HL-60 (cell line): Measurements from ENCODE around the gene PIGT.

Source experiments
- DNase-seq, 2 experiments: peaks; one replicate each; pipeline ENCODE4 v3.0.0-alpha.2; 2010 to 2020; ENCODE audit warnings: low read depth in 1 of 2, low spot score in 1 of 2
- H3K27ac ChIP-seq: fragments of 250-450 bp; sonication (Bioruptor Pico); replicated peaks from 2 replicates; pipeline ENCODE4 v1.5.1; 2020; ENCODE audit warnings: mild to moderate bottlenecking, moderate library complexity
- H3K27me3 ChIP-seq: fragments of 250-450 bp; sonication (Bioruptor Pico); 2 replicates; pipeline ENCODE4 v1.5.1; 2021; ENCODE audit warnings: mild to moderate bottlenecking, moderate library complexity; ENCODE audit not compliant: insufficient read depth, poor library complexity, severe bottlenecking
- H3K4me3 ChIP-seq: replicated peaks from 2 replicates; pipeline ENCODE4 v1.5.1; 2011; ENCODE audit warnings: mild to moderate bottlenecking, control low read depth, low read length; ENCODE audit not compliant: insufficient read depth
- CTCF ChIP-seq: IDR thresholded peaks from one replicate; pipeline ENCODE4 v1.5.1; 2011; ENCODE audit warnings: low read length, control low read depth, inconsistent platforms; ENCODE audit not compliant: insufficient read depth
- GABPA ChIP-seq: IDR thresholded peaks from 2 replicates; pipeline ENCODE4 v1.6.1; 2012; ENCODE audit warnings: low read depth
- POLR2AphosphoS5 ChIP-seq: IDR thresholded peaks from 2 replicates; pipeline ENCODE4 v1.6.1; 2012; ENCODE audit warnings: low read depth
- SPI1 ChIP-seq: IDR thresholded peaks from 2 replicates; pipeline ENCODE4 v1.6.1; 2012; ENCODE audit warnings: low read depth, mild to moderate bottlenecking, borderline replicate concordance
- TF ChIP-seq, protein P1 (sequence below): IDR thresholded peaks from 2 replicates; pipeline ENCODE4 v1.6.1; 2012; ENCODE audit warnings: low read depth; ENCODE audit not compliant: insufficient replicate concordance

PIGT gene

GRCh38 chr20:45423700-45424099, 7.8 kb downstream of the PIGT start:
- no peak for DNase-seq
- Histone ChIP-seq H3K27me3 (no peaks in the 10 kb centered on the region), H3K4me3 (no peak overlapping the region), H3K27ac (no peak overlapping the region)
- TF ChIP-seq SPI1: no peak

DNA sequence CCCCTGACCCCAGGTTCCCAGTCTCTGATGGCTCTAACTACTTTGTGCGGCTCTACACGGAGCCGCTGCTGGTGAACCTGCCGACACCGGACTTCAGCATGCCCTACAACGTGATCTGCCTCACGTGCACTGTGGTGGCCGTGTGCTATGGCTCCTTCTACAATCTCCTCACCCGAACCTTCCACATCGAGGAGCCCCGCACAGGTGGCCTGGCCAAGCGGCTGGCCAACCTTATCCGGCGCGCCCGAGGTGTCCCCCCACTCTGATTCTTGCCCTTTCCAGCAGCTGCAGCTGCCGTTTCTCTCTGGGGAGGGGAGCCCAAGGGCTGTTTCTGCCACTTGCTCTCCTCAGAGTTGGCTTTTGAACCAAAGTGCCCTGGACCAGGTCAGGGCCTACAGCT, 9.6 kb downstream of the PIGT start:
- TF ChIP-seq GABPA (no peak), SPI1 (no peak), CTCF (no peak), POLR2AphosphoS5 (no peak)
- TF ChIP-seq, protein P1, sequence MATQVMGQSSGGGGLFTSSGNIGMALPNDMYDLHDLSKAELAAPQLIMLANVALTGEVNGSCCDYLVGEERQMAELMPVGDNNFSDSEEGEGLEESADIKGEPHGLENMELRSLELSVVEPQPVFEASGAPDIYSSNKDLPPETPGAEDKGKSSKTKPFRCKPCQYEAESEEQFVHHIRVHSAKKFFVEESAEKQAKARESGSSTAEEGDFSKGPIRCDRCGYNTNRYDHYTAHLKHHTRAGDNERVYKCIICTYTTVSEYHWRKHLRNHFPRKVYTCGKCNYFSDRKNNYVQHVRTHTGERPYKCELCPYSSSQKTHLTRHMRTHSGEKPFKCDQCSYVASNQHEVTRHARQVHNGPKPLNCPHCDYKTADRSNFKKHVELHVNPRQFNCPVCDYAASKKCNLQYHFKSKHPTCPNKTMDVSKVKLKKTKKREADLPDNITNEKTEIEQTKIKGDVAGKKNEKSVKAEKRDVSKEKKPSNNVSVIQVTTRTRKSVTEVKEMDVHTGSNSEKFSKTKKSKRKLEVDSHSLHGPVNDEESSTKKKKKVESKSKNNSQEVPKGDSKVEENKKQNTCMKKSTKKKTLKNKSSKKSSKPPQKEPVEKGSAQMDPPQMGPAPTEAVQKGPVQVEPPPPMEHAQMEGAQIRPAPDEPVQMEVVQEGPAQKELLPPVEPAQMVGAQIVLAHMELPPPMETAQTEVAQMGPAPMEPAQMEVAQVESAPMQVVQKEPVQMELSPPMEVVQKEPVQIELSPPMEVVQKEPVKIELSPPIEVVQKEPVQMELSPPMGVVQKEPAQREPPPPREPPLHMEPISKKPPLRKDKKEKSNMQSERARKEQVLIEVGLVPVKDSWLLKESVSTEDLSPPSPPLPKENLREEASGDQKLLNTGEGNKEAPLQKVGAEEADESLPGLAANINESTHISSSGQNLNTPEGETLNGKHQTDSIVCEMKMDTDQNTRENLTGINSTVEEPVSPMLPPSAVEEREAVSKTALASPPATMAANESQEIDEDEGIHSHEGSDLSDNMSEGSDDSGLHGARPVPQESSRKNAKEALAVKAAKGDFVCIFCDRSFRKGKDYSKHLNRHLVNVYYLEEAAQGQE: no peak
- DNase-seq: no peak

DNA sequence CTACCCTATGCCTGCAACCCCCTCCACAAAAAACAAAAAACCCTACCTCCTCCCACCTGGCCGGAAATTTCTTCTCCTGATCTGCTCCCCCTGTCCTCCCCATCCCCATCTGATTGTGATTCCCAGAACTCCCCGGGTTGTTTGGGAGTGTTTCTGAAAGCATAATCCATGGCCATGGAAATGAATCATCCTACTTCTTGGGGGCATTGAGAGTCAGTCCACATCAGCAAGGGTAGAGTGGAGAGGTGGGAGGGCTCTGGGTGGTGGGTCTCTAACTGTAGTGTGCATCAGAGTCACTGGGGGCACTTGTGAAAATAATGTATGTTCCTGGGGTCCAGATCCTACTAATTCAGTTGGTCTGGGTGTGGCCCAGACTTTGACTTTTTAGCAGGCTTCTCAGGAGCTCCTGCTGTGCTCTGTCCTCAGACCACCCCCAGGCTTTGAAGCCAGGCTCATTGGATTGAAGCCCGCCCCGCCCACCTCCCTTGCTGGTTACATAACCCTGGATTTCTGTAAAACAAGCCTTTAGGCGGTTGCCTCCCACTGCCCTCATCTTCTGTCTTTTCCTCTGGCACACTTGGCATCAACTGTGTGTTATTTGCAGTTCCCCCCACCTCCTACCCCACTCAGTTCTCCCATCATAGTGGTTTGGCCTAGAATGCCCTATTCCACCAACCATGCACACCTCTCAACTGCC, 10.5 kb downstream of the PIGT start:
- Histone ChIP-seq H3K27ac (no peak overlapping the region), H3K27me3 (no peaks in the 10 kb centered on the region), H3K4me3 (no peak overlapping the region)
- TF ChIP-seq POLR2AphosphoS5 (no peak), GABPA (no peak), CTCF (no peak), SPI1 (no peak)
- TF ChIP-seq, protein P1: no peak
- no peak for DNase-seq

More for the DNA sequence above, 9.6 kb downstream of the PIGT start:
- H3K4me3 ChIP-seq: no peak overlapping the region
- no peaks in the 10 kb centered on the region for H3K27me3 ChIP-seq
- H3K27ac ChIP-seq: no peak overlapping the region

DNA sequence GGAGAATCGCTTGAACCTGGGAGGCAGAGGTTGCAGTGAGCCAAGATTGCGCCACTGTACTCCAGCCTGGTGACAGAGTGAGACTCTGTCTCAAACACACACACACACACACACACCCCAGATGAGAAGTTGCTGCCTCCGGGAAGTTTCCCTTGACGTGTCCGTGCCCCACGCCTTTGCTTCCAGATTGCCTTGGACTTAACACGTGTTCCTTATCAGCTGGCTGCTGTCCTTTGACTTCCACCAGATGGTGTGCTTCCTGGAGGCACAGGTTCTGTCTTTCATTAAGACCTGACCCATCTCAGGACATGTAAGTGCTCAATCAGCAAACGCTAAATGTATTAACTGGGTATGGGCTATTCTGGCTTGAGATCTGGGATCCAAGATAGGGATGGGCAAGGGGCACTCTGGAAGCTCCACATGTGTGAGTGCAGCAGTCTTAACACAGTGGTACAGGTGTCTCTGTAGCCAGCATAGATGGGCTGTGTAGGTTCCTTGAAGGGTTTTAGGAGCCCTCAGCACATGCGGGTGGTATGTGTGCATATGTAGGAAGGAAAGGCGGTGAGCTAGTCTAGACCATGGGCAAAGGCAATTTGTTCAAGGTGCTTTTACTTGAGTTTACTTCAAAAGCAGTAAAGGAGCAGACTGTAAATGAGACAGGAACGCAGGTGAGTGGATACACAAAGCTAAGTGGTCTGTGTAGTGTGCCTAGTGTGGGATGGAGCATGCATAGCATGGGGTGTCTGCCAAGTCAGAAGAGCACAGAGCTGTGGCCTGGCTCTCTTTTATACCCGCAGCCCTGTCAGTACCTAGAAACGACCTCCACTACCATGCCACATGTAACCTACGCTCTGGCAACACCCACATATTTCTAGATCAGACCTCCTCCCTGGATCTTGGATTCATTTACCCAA, 11.6 kb downstream of the PIGT start:
- no peak for DNase-seq
- H3K27ac ChIP-seq: no peak overlapping the region
- H3K27me3 ChIP-seq: no peaks in the 10 kb centered on the region
- TF ChIP-seq POLR2AphosphoS5 (0 out of 2 replicates have a peak, but pooled peaks have one; percentile 20), GABPA (no peak), CTCF (no peak), SPI1 (no peak)
- TF ChIP-seq, protein P1: no peak
- H3K4me3 ChIP-seq: no peak overlapping the region
